ENCODE data around the gene MAP2K1.

MAP2K1 gene

GRCh38 chr15:66508293-66508883, 121.7 kb downstream of the MAP2K1 start:
- no peak for DNase-seq

- no peak for DNase-seq
Observed at GRCh38 chr15:66514586-66514985, 127.9 kb downstream of the MAP2K1 start.

- DNase-seq: no peak
Observed at GRCh38 chr15:66515901-66516322, 129.2 kb downstream of the MAP2K1 start.

GRCh38 chr15:66523926-66524325, 137.2 kb downstream of the MAP2K1 start:
- no peak for DNase-seq

GRCh38 chr15:66524838-66525237, 138.1 kb downstream of the MAP2K1 start:
- no peak for DNase-seq

GRCh38 chr15:66535056-66535455, 148.3 kb downstream of the MAP2K1 start:
- no peak for DNase-seq
